Esophagus (tissue), 2 donors: Measurements from ENCODE around the gene CASP14. TPM values are rescaled to one million over a fixed set of nuclear protein-coding genes. Genes with fewer than 3 reads are reported as not detected.
"Not testable (repeated sequence)": the region's sequence is repeated elsewhere in the genome, so short reads cannot be mapped to it uniquely, and the experiment has no call there.

Experiments
- H3K27ac ChIP-seq, 2 donors: one replicate each; pipeline ENCODE4 v1.5.1; 2013; ENCODE audit warnings: low read depth in 2 of 2, mild to moderate bottlenecking in 2 of 2, inconsistent platforms in 1 of 2, low read length in 1 of 2, moderate library complexity in 1 of 2
- H3K27me3 ChIP-seq, 2 donors: one replicate each; pipeline ENCODE4 v1.6.1; 2013; ENCODE audit warnings: low read length in 2 of 2, control low read depth in 1 of 2, mild to moderate bottlenecking in 1 of 2; ENCODE audit not compliant: insufficient read depth in 2 of 2, control insufficient read depth in 1 of 2
- H3K36me3 ChIP-seq, 2 donors: one replicate each; pipeline ENCODE4 v1.6.1; 2013; ENCODE audit warnings: low read length in 1 of 2; ENCODE audit not compliant: control insufficient read depth in 2 of 2, insufficient read depth in 2 of 2
- H3K4me1 ChIP-seq, 2 donors: one replicate each; pipeline ENCODE4 v1.6.1; 2013; ENCODE audit warnings: low read length in 1 of 2; ENCODE audit not compliant: control insufficient read depth in 2 of 2, insufficient read depth in 2 of 2
- H3K4me3 ChIP-seq, 2 donors: one replicate each; pipeline ENCODE4 v1.5.1; 2013; ENCODE audit warnings: low read length in 2 of 2, mild to moderate bottlenecking in 2 of 2, low read depth in 1 of 2, moderate library complexity in 1 of 2
- H3K9me3 ChIP-seq, 2 donors: one replicate each; pipeline ENCODE4 v1.6.1; 2013; ENCODE audit warnings: mild to moderate bottlenecking in 2 of 2, low read depth in 1 of 2, low read length in 1 of 2, moderate library complexity in 1 of 2; ENCODE audit not compliant: control insufficient read depth in 2 of 2, insufficient read depth in 1 of 2
- WGBS, 2 donors: extraction: QIAGEN DNeasy Blood & Tissue Kit; methylation state at CpG; one replicate each; pipeline ENCODE4 v1.1.7; 2013; 5-methylcytosine and 5-hydroxymethylcytosine counted together
- polyA plus RNA-seq, 2 donors: library from polyadenylated mRNA; stranded (reverse); fragments of 200-250 nt; gene quantifications; one replicate each; pipeline ENCODE4 v1.2.3, GENCODE V29; 2013
- donor health status: healthy with polysubstance abuse.
- donor health status: Bipolar disorder and iron deficiency.

Gene CASP14
- polyA plus RNA-seq, 2 donors = 0.11 to 0.22 TPM

- 89 to 91% methylated on average over 2 of the region's 2 CpGs for WGBS, 2 donors
- Histone ChIP-seq H3K36me3 (no peaks in the 10 kb centered on the region), H3K27ac (no peak overlapping the region), H3K4me3 (no peak overlapping the region), H3K9me3 (no peaks in the 10 kb centered on the region), H3K4me1 (peaks cover 0 to 5% of the 10 kb centered on the region in 2 donors), H3K27me3 (peaks cover 0 to 3% of the 10 kb centered on the region in 2 donors)
Measured at GRCh38 chr19:15050639-15051038, 1.4 kb downstream of the CASP14 start.

- 80 to 87% methylated on average over 12 of the region's 12 CpGs for WGBS, 2 donors
- Histone ChIP-seq H3K36me3 (no peaks in the 10 kb centered on the region), H3K27me3 (peaks cover 0 to 5% of the 10 kb centered on the region in 2 donors), H3K27ac (no peak overlapping the region), H3K4me3 (no peak overlapping the region), H3K9me3 (no peaks in the 10 kb centered on the region), H3K4me1 (no peaks in the 10 kb centered on the region)
Measured at GRCh38 chr19:15062036-15062435, 12.8 kb downstream of the CASP14 start.

- not testable (repeated sequence) for H3K27me3 ChIP-seq, H3K4me3 ChIP-seq, H3K36me3 ChIP-seq, H3K27ac ChIP-seq, H3K9me3 ChIP-seq, H3K4me1 ChIP-seq
- WGBS, 2 donors = 60 to 71% methylated on average over 4 of the region's 4 CpGs
Measured at GRCh38 chr19:15070386-15070785, 21.1 kb downstream of the CASP14 start.

- no peak overlapping the region for H3K4me3 ChIP-seq
Measured at GRCh38 chr19:15072930-15073647, 23.8 kb downstream of the CASP14 start.

GRCh38 chr19:15074371-15074770, 25.1 kb downstream of the CASP14 start:
- Histone ChIP-seq H3K4me3 (no peak overlapping the region), H3K9me3 (no peaks in the 10 kb centered on the region), H3K4me1 (no peaks in the 10 kb centered on the region), H3K27ac (no peak overlapping the region), H3K27me3 (no peaks in the 10 kb centered on the region), H3K36me3 (no peaks in the 10 kb centered on the region)
- 66 to 69% methylated on average over 2 of the region's 2 CpGs for WGBS, 2 donors

More at GRCh38 chr19:15072930-15073647, 23.8 kb downstream of the CASP14 start:
- Histone ChIP-seq H3K36me3 (no peaks in the 10 kb centered on the region), H3K9me3 (no peaks in the 10 kb centered on the region), H3K27me3 (no peaks in the 10 kb centered on the region), H3K4me1 (no peaks in the 10 kb centered on the region), H3K27ac (no peak overlapping the region)
- 67% methylated on average over 23 of the region's 23 CpGs for WGBS, 2 donors

GRCh38 chr19:15075806-15076205, 26.5 kb downstream of the CASP14 start:
- Histone ChIP-seq H3K9me3 (no peaks in the 10 kb centered on the region), H3K4me1 (no peaks in the 10 kb centered on the region), H3K4me3 (no peak overlapping the region), H3K36me3 (no peaks in the 10 kb centered on the region), H3K27me3 (no peaks in the 10 kb centered on the region), H3K27ac (no peak overlapping the region)
- WGBS, 2 donors = 76 to 78% methylated on average over 4 of the region's 4 CpGs

GRCh38 chr19:15080002-15080401, 30.7 kb downstream of the CASP14 start:
- WGBS, 2 donors = 53 to 65% methylated on average over 4 of the region's 4 CpGs
- H3K9me3 ChIP-seq, H3K4me1 ChIP-seq, H3K36me3 ChIP-seq, H3K4me3 ChIP-seq, H3K27me3 ChIP-seq, H3K27ac ChIP-seq: not testable (repeated sequence)

- 68 to 71% methylated on average over 6 of the region's 6 CpGs for WGBS, 2 donors
- no peaks in the 10 kb centered on the region for H3K27me3 ChIP-seq
- no peaks in the 10 kb centered on the region for H3K4me1 ChIP-seq
- H3K27ac ChIP-seq = no peak within 1 kb of the TSS
- no peak within 1 kb of the TSS for H3K4me3 ChIP-seq
- no peaks in the 10 kb centered on the region for H3K9me3 ChIP-seq
- H3K36me3 ChIP-seq = no peaks in the 10 kb centered on the region
Measured at GRCh38 chr19:15081911-15082310, 32.6 kb downstream of the CASP14 start, which contains the start of gene OR1I1. OR1I1 (plus strand) TSS chr19:15082211; CDS start chr19:15087066, 4,855 bp downstream.

- no peaks in the 10 kb centered on the region for H3K36me3 ChIP-seq
- 77 to 78% methylated on average over 11 of the region's 11 CpGs for WGBS, 2 donors
- H3K4me3 ChIP-seq = no peak overlapping the region
- no peak overlapping the region for H3K27ac ChIP-seq
- no peaks in the 10 kb centered on the region for H3K27me3 ChIP-seq
- H3K4me1 ChIP-seq = no peaks in the 10 kb centered on the region
- no peaks in the 10 kb centered on the region for H3K9me3 ChIP-seq
Measured at GRCh38 chr19:15087182-15087581, 37.9 kb downstream of the CASP14 start.
